ENCODE measurements around the gene OPA3. TPM values are rescaled to one million over a fixed set of nuclear protein-coding genes. Genes with fewer than 3 reads are reported as not detected.

Gene OPA3
- total RNA-seq, 2 donors from 2014 or later: 10.3 to 12.6 TPM

DNA sequence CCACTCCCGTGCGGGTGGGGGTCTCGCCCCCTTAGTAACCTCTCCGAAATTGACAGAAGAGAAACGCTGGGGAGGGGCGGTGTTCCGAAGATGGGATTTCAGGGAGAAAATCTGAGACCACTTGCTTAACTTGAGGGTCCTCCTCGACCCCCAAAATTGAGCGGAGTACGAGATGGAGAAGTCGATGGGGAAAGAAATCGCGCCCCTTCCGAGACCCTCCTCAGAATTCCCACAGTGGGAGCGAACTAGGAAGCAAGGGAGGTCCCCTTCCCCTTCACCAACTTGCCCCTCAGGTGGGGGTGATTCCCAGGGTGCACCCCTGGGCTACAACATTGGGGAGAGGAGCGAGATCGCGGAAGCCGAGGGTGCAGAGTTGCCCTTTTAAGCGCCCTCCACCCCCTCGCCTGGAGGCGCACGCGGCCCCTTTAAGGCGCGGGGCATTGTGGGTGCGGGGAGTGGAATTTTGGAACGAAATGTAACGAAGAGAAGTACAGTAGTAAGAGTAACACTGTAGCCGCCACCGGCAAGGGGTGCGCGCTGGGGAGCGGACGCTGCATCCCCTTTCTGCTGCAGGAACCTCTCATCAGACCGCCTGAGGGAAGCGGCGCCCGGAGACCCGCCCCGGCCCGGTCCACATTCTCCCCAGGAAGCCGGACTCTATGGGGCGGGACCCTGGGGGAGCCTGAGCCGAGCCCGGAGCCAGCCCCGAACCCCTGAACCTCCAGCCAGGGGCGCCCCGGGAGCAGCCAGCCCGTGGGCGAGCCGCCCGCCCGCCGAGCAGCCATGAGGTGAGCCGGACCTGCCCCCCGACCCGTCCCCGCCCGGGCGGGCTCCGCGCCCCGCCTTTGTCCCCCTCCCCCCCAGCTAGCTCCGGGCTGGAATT lies 77.4 kb downstream of the OPA3 start, which contains the start of gene VASP:
Gene VASP (plus strand): TSS at position 491 of the 883 bp plus-strand sequence. CDS start 293 bp downstream, at position 784.
- Mint-ChIP-seq H3K27ac (peak within 1 kb of the TSS; percentile 96), H3K36me3 (ENCODE audit: insufficient read depth in 2 of 2) (peaks cover 4 to 6% of the 10 kb centered on the region in 2 donors), H3K4me3 (peak within 1 kb of the TSS; percentile 98 to 99), H3K4me1 (ENCODE audit: low read depth) (peaks cover 42% of the 10 kb centered on the region), H3K9me3 (no peaks in the 10 kb centered on the region), H3K27me3 (ENCODE audit: low read depth) (no peaks in the 10 kb centered on the region)
- ATAC-seq (replicated peaks in 1 of 2) (peak; percentile 68 to 70), DNase-seq (peak; percentile 93 to 95)

DNA sequence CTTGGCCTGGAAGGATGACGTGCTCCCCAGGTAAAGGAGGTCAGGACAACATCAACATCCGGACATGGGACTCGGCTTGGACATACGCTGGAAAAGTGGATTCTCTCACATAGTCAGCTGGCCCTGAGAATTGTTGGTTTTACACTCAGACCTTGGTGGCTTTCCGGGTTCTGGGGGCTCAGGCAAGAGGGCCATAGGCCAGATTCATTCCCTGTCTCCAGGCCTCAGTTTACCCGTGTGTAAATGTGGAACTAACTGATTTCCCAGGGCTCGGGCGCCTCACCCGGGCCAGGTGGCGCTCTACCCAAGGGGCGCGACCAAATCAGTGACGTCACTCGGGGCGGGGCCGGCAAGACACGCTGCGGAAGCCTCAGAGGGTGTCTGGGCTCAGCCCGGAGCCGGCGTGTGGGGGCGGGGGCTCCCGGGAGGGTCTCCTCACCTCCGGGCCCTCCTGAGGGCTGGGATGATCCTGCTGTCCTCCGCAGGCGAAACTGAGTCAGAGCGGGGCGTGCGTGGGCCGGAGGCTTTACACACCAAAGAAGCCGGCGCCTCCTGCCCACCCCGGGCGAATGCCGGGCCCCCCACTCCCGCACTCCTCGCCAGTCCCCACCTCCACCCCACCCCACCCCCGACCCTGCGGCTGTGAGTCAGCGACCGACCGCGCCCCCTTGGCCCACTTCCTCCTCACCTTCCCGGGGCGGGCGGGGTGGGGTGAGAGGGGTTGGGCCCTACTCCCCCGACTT lies 78.2 kb downstream of the OPA3 start:
- no peaks in the 10 kb centered on the region for H3K9me3 Mint-ChIP-seq
- ATAC-seq (replicated peaks in 1 of 2) (peak; percentile 84 to 85), DNase-seq (peak; percentile 99 to 100)
- H3K4me1 Mint-ChIP-seq (ENCODE audit: low read depth): peaks cover 38% of the 10 kb centered on the region
- H3K36me3 Mint-ChIP-seq (ENCODE audit: insufficient read depth in 2 of 2): peaks cover 4 to 6% of the 10 kb centered on the region in 2 donors
- H3K27ac Mint-ChIP-seq: peak overlapping the region; percentile 96
- H3K27me3 Mint-ChIP-seq (ENCODE audit: low read depth): no peaks in the 10 kb centered on the region
- peak overlapping the region; percentile 89 to 98 for H3K4me3 Mint-ChIP-seq

GRCh38 chr19:45505996-45506245 lies 78.7 kb downstream of the OPA3 start:
- peak overlapping the region; percentile 55 for H3K27ac Mint-ChIP-seq
- H3K4me1 Mint-ChIP-seq (ENCODE audit: low read depth): peaks cover 33% of the 10 kb centered on the region
- H3K36me3 Mint-ChIP-seq (ENCODE audit: insufficient read depth in 2 of 2): peaks cover 4 to 6% of the 10 kb centered on the region in 2 donors
- DNase-seq (no peak), ATAC-seq (replicated peaks in 1 of 2) (no peak)
- H3K9me3 Mint-ChIP-seq: no peaks in the 10 kb centered on the region
- H3K27me3 Mint-ChIP-seq (ENCODE audit: low read depth): no peaks in the 10 kb centered on the region
- H3K4me3 Mint-ChIP-seq: peak overlapping the region; percentile 89 to 98

DNA sequence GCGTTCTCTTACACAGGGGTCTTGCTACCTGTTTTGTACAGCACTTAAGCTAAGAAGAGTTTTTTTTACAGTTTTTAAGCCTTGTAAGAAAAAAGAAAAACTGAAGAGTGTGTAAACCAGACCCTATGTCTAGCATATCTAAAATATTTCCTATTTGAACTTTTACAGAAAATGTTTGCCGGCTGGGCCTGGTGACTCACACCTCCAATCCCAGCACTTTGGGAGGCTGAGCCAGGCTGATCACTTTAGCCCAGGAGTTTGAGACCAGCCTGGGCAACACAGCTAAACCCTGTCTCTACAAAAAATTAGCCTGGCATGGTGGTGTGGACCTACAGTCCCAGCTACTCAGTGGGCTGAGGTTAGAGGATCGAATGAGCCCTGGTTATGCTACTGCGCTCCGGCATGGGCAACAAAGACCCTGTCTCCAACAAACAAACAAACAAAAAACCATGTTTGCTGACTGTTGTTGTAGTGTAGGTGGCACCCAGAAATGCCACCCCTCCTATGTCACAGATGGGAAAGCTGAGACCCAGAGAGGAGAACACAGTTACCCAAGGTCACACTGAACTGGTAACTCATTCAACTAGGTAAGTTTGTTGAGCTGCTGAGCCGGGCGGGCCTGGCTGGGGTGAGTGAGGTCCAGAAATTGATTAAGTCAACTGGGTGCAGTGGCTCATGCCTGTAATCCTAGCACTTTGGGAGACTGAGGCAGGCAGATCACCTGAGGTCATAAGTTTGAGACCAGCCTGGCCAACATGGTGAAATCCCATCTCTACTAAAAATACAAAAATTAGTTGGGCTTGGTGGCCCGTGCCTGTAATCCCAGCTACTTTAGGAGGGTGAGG lies 79.2 kb downstream of the OPA3 start:
- ATAC-seq (replicated peaks in 1 of 2) (no peak), DNase-seq (no peak)
- Mint-ChIP-seq H3K4me3 (peak overlapping the region; percentile 89 to 98), H3K9me3 (no peaks in the 10 kb centered on the region), H3K27ac (peak overlapping the region; percentile 55), H3K4me1 (ENCODE audit: low read depth) (peaks cover 27% of the 10 kb centered on the region), H3K36me3 (ENCODE audit: insufficient read depth in 2 of 2) (peaks cover 4 to 6% of the 10 kb centered on the region in 2 donors), H3K27me3 (ENCODE audit: low read depth) (no peaks in the 10 kb centered on the region)

DNA sequence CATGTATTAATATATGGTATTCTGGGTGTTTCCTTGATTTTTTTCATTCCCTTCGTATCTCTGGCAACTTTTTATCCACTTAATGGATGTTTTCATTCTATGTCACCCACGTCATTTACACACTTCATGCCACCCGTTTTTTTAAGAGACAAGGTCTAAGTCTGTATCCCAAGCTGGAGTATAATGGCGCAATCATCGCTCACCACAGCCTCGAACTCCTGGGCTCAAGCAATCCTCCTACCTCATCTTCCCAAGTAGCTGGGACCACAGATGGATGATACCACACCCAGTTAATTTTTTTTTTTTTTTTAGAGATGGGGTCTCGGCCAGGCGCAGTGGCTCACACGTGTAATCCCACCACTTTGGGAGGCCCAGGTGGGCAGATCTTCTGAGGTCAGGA lies 80.7 kb downstream of the OPA3 start:
- H3K27ac Mint-ChIP-seq: no peak overlapping the region
- peaks cover 1 to 2% of the 10 kb centered on the region in 2 donors for H3K36me3 Mint-ChIP-seq (ENCODE audit: insufficient read depth in 2 of 2)
- peaks cover 7% of the 10 kb centered on the region for H3K27me3 Mint-ChIP-seq (ENCODE audit: low read depth)
- ATAC-seq (replicated peaks in 1 of 2): no peak
- DNase-seq: no peak
- no peaks in the 10 kb centered on the region for H3K9me3 Mint-ChIP-seq
- no peak overlapping the region for H3K4me3 Mint-ChIP-seq
- peaks cover 21% of the 10 kb centered on the region for H3K4me1 Mint-ChIP-seq (ENCODE audit: low read depth)

GRCh38 chr19:45502111-45502510 lies 82.5 kb downstream of the OPA3 start:
- Mint-ChIP-seq H3K27me3 (ENCODE audit: low read depth) (peaks cover 20% of the 10 kb centered on the region), H3K4me1 (ENCODE audit: low read depth) (peaks cover 33% of the 10 kb centered on the region), H3K27ac (no peak overlapping the region), H3K36me3 (ENCODE audit: insufficient read depth in 2 of 2) (no peaks in the 10 kb centered on the region), H3K4me3 (no peak overlapping the region), H3K9me3 (no peaks in the 10 kb centered on the region)
- no peak for DNase-seq
- no peak for ATAC-seq (replicated peaks in 1 of 2)

GRCh38 chr19:45501730-45502014 lies 82.9 kb downstream of the OPA3 start:
- Mint-ChIP-seq H3K4me3 (no peak overlapping the region), H3K27me3 (ENCODE audit: low read depth) (peaks cover 24% of the 10 kb centered on the region), H3K4me1 (ENCODE audit: low read depth) (peaks cover 37% of the 10 kb centered on the region), H3K36me3 (ENCODE audit: insufficient read depth in 2 of 2) (no peaks in the 10 kb centered on the region), H3K27ac (no peak overlapping the region), H3K9me3 (no peaks in the 10 kb centered on the region)
- ATAC-seq (replicated peaks in 1 of 2): no peak
- DNase-seq: no peak

DNA sequence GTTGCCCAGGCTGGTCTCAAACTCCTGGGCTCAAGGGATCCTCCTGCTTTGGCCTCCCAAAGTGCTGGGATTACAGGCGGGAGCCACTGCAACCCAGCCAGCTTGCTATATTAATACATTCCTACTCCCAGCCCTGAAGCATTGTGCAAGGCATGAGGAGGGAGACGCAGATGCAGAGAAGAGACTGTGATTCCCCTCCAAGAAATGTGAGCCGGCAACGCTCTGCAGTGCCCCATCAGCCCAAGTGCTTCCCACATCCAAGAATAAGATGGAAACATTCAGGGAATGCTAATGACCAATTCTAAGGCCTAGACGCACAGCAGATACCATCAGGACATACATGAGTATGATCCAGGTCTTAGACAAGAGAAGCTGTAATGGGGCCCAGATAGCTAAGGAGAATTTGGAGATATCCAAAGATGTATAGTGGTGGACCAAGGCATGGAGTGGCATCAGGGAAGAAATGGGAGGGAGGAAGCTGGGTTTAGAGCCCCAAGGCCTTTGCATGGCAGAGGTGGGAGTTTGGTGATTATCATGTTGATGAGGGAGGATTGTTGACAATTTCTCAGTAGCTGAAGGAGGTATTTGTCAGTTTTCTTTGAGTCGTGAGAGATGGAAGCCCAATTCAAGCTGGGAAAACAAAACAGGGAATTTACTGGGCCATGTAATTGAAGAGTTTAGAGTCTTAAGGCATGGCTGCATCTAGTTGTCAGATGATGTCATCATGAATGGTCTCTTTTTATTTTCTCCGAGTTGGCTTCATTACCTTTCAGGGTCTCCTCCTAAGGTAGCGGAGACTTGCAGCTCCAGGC lies 83.5 kb downstream of the OPA3 start:
- no peaks in the 10 kb centered on the region for H3K36me3 Mint-ChIP-seq (ENCODE audit: insufficient read depth in 2 of 2)
- no peak for DNase-seq
- H3K4me1 Mint-ChIP-seq (ENCODE audit: low read depth): peaks cover 39% of the 10 kb centered on the region
- H3K27me3 Mint-ChIP-seq (ENCODE audit: low read depth): peaks cover 24% of the 10 kb centered on the region
- no peaks in the 10 kb centered on the region for H3K9me3 Mint-ChIP-seq
- H3K27ac Mint-ChIP-seq: no peak overlapping the region
- ATAC-seq (replicated peaks in 1 of 2): no peak
- H3K4me3 Mint-ChIP-seq: no peak overlapping the region

DNA sequence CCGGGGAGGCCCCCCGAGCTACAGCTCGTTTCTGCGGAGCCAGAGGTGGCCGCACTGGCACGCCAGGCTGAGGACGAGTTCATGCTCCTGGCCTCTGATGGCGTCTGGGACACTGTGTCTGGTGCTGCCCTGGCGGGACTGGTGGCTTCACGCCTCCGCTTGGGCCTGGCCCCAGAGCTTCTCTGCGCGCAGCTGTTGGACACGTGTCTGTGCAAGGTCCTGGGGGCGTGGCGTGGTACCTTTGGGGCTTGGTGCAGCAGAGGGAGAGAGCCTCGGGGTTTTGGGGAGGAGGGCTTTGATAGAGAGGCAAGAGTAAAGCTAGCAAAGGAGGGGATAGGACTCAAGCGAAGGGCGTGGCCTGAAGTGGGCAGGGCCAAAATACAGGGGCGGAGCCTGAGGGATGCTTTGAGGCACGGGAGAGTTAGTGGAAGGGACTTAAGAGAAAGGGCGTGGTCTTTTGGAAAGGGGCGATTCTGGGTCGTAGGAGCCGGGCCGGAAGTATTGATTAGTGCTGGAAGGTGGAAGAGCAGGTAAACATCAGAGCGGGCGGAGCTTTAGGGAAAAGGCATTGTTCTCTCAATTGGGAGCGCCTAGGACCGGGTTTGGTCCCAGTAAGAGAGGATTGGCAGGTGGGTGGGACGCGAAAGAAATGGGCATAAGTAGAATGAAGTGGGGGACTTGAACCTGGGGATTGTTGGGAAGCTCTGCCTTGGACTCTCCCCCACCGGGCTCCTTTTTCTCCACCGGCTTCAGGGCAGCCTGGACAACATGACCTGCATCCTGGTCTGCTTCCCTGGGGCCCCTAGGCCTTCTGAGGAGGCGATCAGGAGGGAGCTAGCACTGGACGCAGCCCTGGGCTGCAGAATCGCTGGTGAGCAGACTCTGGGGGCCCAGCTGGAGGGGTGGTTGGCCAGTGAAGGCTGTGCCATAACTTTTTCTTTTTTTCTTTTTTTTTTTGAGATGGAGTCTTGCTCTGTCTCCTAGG lies 85.1 kb downstream of the OPA3 start:
- H3K27me3 Mint-ChIP-seq (ENCODE audit: low read depth): peaks cover 36% of the 10 kb centered on the region
- peaks cover 39% of the 10 kb centered on the region for H3K4me1 Mint-ChIP-seq (ENCODE audit: low read depth)
- H3K9me3 Mint-ChIP-seq: no peaks in the 10 kb centered on the region
- ATAC-seq (replicated peaks in 1 of 2): peak; percentile 58 to 59
- H3K27ac Mint-ChIP-seq: no peak overlapping the region
- peak overlapping the region; percentile 64 to 93 for H3K4me3 Mint-ChIP-seq
- DNase-seq: peak; percentile 83 to 84
- H3K36me3 Mint-ChIP-seq (ENCODE audit: insufficient read depth in 2 of 2): no peaks in the 10 kb centered on the region

DNA sequence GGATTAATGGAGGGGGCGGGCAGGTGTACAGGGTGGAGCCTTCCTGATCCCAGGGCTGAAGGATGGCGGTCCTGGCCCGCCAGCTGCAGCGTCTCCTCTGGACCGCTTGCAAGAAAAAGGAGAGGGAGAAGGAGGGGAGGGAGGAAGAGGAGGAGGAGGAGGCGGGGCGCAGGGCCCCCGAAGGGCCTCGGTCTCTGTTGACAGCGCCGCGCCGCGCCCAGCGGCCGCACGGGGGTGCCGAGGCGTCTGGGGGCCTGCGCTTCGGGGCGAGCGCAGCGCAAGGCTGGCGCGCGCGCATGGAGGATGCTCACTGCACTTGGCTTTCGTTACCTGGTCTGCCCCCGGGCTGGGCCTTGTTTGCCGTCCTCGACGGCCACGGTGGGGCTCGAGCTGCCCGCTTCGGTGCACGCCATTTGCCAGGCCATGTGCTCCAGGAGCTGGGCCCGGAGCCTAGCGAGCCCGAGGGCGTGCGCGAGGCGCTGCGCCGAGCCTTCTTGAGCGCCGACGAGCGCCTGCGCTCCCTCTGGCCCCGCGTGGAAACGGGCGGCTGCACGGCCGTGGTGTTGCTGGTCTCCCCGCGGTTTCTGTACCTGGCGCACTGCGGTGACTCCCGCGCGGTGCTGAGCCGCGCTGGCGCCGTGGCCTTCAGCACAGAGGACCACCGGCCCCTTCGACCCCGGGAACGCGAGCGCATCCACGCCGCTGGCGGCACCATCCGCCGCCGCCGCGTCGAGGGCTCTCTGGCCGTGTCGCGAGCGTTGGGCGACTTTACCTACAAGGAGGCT lies 86.0 kb downstream of the OPA3 start, which contains the start of gene PPM1N:
Gene PPM1N (plus strand): TSS at position 33 of the 785 bp plus-strand sequence. CDS start 30 bp downstream, at position 63.
- Mint-ChIP-seq H3K27ac (no peak within 1 kb of the TSS), H3K36me3 (ENCODE audit: insufficient read depth in 2 of 2) (no peaks in the 10 kb centered on the region), H3K4me1 (ENCODE audit: low read depth) (peaks cover 39% of the 10 kb centered on the region), H3K27me3 (ENCODE audit: low read depth) (peaks cover 42% of the 10 kb centered on the region), H3K9me3 (no peaks in the 10 kb centered on the region), H3K4me3 (peak within 1 kb of the TSS; percentile 81 to 93)
- peak; percentile 75 to 77 for DNase-seq
- peak; percentile 61 to 64 for ATAC-seq (replicated peaks in 1 of 2)

DNA sequence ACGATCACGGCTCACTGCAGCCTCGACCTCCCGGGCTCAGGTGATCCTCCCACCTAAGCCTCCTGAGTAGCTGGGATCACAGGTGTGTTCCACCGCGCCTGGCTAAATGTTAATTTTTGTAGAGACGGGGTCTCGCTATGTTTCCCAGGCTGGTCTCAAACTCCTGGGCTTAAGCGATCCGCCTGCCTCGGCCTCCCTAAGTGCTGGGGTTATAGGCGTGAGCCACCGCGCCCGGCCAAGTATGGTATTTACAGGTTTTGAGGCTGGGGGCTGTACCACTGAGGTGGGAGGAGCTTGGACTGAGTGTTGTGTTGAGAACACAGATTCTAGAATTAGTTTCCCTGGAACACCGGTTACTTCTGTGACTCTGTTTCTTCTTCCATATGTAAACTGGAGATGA lies 86.8 kb downstream of the OPA3 start:
- Mint-ChIP-seq H3K4me3 (peak overlapping the region; percentile 64 to 93), H3K9me3 (no peaks in the 10 kb centered on the region), H3K36me3 (ENCODE audit: insufficient read depth in 2 of 2) (no peaks in the 10 kb centered on the region), H3K27me3 (ENCODE audit: low read depth) (peaks cover 42% of the 10 kb centered on the region), H3K4me1 (ENCODE audit: low read depth) (peaks cover 47% of the 10 kb centered on the region), H3K27ac (no peak overlapping the region)
- ATAC-seq (replicated peaks in 1 of 2) (no peak), DNase-seq (no peak)
